ENCODE measurements around the gene STAT3. TPM values are rescaled to one million over a fixed set of nuclear protein-coding genes. Genes with fewer than 3 reads are reported as not detected.

Gene STAT3
- total RNA-seq, 1 experiment from 2014 or later, result 61.0 TPM

DNA sequence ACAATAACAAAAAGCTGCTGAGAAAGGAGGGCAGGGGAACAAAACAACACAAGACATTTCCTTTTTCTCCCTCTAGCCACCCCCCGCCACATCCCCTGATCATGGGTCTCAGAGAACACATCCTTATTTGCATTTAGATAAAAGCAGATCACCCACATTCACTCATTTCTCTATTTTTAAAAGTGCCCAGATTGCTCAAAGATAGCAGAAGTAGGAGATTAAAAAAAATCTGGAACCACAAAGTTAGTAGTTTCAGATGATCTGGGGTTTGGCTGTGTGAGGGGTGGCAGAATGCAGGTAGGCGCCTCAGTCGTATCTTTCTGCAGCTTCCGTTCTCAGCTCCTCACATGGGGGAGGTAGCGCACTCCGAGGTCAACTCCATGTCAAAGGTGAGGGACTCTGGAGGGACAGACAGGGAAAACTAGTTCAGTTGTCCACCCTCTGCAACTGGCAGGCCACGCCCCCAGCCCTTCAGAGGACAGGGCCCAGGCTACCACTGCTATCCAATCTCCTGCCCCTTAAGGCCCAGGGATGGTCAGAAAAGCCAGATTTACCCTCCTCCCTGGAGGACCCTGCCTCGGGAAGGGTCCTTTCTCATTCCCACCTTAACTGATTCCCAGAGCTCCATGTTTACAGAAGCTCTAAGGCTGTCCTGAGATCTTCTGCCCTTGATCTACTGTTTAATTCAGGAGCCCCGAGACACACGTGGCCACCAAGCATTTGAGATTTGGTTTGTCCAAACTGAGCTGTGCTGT, 72.7 kb downstream of the STAT3 start:
- Histone ChIP-seq H3K9me3 (ENCODE audit: control insufficient read depth in 1 of 2, insufficient read depth in 1 of 2, low read depth in 1 of 2, low read length in 2 of 2) (no peaks in the 10 kb centered on the region), H3K9ac (ENCODE audit: low read length) (no peak overlapping the region), H2AFZ (ENCODE audit: low read depth, low read length, poor library complexity, severe bottlenecking) (no peak overlapping the region), H3K9me2 (ENCODE audit: insufficient read depth) (no peaks in the 10 kb centered on the region), H3K27ac (ENCODE audit: low read depth, low read length) (no peak overlapping the region), H3K36me3 (ENCODE audit: control insufficient read depth in 1 of 2, insufficient read depth in 2 of 2, low read length in 2 of 2) (peaks cover 0 to 8% of the 10 kb centered on the region in 2 experiments; a peak in 2 of 4 replicates), H3K4me3 (replicated peaks in 1 of 2; ENCODE audit: low read depth in 1 of 2, low read length in 2 of 2) (no peak overlapping the region), H4K20me1 (ENCODE audit: insufficient read depth) (no peaks in the 10 kb centered on the region), H3K79me2 (ENCODE audit: insufficient read depth, low read length) (no peaks in the 10 kb centered on the region), H3K4me1 (ENCODE audit: control insufficient read depth in 1 of 2, insufficient read depth in 2 of 2, low read length in 2 of 2) (peaks cover 0 to 4% of the 10 kb centered on the region in 2 experiments; a peak in 1 of 4 replicates), H3K27me3 (ENCODE audit: insufficient read depth, low read length) (no peaks in the 10 kb centered on the region), H3K4me2 (ENCODE audit: low read length) (no peak overlapping the region)
- ChIA-PET POLR2A (no interaction called here), RAD21 (ENCODE audit: low non-redundant PET in 1 of 2, low total read pairs in 2 of 2, uncharacterized antibody in 2 of 2, unreplicated experiment in 2 of 2) (interaction anchor here in 1 of 2 experiments (0.6 kb wide), 1 partner anchor 90 kb away, joined by 4 read pairs; no protein-coding TSS in a partner anchor), CTCF (no interaction called here)
- TF ChIP-seq TCF7L2 (IDR thresholded peaks at IDR 0.05; ENCODE audit: borderline replicate concordance, extremely low read depth, insufficient read depth, insufficient read length), result no peak
- no peak for TF ChIP-seq RAD21 (IDR thresholded peaks at IDR 0.05; ENCODE audit: low read depth)
- TF ChIP-seq, protein P1, sequence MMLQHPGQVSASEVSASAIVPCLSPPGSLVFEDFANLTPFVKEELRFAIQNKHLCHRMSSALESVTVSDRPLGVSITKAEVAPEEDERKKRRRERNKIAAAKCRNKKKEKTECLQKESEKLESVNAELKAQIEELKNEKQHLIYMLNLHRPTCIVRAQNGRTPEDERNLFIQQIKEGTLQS (IDR thresholded peaks at IDR 0.05), result no peak
- TF ChIP-seq, protein P2, sequence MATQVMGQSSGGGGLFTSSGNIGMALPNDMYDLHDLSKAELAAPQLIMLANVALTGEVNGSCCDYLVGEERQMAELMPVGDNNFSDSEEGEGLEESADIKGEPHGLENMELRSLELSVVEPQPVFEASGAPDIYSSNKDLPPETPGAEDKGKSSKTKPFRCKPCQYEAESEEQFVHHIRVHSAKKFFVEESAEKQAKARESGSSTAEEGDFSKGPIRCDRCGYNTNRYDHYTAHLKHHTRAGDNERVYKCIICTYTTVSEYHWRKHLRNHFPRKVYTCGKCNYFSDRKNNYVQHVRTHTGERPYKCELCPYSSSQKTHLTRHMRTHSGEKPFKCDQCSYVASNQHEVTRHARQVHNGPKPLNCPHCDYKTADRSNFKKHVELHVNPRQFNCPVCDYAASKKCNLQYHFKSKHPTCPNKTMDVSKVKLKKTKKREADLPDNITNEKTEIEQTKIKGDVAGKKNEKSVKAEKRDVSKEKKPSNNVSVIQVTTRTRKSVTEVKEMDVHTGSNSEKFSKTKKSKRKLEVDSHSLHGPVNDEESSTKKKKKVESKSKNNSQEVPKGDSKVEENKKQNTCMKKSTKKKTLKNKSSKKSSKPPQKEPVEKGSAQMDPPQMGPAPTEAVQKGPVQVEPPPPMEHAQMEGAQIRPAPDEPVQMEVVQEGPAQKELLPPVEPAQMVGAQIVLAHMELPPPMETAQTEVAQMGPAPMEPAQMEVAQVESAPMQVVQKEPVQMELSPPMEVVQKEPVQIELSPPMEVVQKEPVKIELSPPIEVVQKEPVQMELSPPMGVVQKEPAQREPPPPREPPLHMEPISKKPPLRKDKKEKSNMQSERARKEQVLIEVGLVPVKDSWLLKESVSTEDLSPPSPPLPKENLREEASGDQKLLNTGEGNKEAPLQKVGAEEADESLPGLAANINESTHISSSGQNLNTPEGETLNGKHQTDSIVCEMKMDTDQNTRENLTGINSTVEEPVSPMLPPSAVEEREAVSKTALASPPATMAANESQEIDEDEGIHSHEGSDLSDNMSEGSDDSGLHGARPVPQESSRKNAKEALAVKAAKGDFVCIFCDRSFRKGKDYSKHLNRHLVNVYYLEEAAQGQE (IDR thresholded peaks at IDR 0.05; ENCODE audit: low read depth), result no peak
- TF ChIP-seq SIN3A (IDR thresholded peaks at IDR 0.05; ENCODE audit: low read depth), result no peak
- TF ChIP-seq CBX3 (IDR thresholded peaks at IDR 0.05; ENCODE audit: low read depth), result no peak
- TF ChIP-seq CEBPB (IDR thresholded peaks at IDR 0.05; ENCODE audit: low read depth), result no peak
- no peak for TF ChIP-seq ELF1 (IDR thresholded peaks at IDR 0.05; ENCODE audit: borderline replicate concordance, low read depth)
- TF ChIP-seq ZFX (IDR thresholded peaks at IDR 0.05), result no peak
- ATAC-seq, result no peak
- intact Hi-C loops (cut with micrococcal nuclease), result no loop called here
- no peak for DNase-seq (ENCODE audit: low read depth, low spot score)
- no TSS peak for BruUV-seq (replicated peaks)
